ENCODE measurements around the gene FGFBP3.

GRCh38 chr10:91909117-91909677 lies at the start of gene FGFBP3:
- TF ChIP-seq HMGXB4 (CRISPR knock-in tag; IDR thresholded peaks at IDR 0.05): no peak
- TF ChIP-seq CTCF (IDR thresholded peaks at IDR 0.05): no peak
- TF ChIP-seq ATF3 (CRISPR knock-in tag; conservative IDR thresholded peaks at IDR 0.05): no peak
- no peak for TF ChIP-seq EMX1 (CRISPR knock-in tag; IDR thresholded peaks at IDR 0.05)
- no peak; the same call in 1 of the 2 replicates for TF ChIP-seq MAX (CRISPR knock-in tag; IDR thresholded peaks at IDR 0.05)
- 0 out of 2 replicates have a peak, but pooled peaks have one; percentile 36 for TF ChIP-seq ZNF512 (CRISPR knock-in tag; IDR thresholded peaks at IDR 0.05; ENCODE audit: borderline replicate concordance)
- TF ChIP-seq FOXJ3 (CRISPR knock-in tag; IDR thresholded peaks at IDR 0.05; ENCODE audit: borderline replicate concordance): no peak
- no peak for TF ChIP-seq RELA (CRISPR knock-in tag; IDR thresholded peaks at IDR 0.05; ENCODE audit: borderline replicate concordance)
